Breast epithelium (tissue), 4 donors: Measurements from ENCODE around the gene COG1. TPM values are rescaled to one million over a fixed set of nuclear protein-coding genes. Genes with fewer than 3 reads are reported as not detected.

ENCODE experiments used
- DNase-seq, 2 donors: peaks; one replicate each; pipeline ENCODE4 v3.0.0-alpha.2; 2019; ENCODE audit warnings: low spot score in 2 of 2
- H3K27ac ChIP-seq, 2 donors: fragments of 200-600 bp; sonication (generic) in 1 of 2; one replicate each; pipeline ENCODE4 v1.5.1; 2016 to 2019; ENCODE audit warnings: mild to moderate bottlenecking in 1 of 2
- H3K27me3 ChIP-seq, 2 donors: fragments of 200-600 bp; sonication (generic) in 1 of 2; one replicate each; pipeline versions ENCODE4 v1.5.1 to v1.6.0; 2017 to 2019; ENCODE audit warnings: control low read depth in 1 of 2, mild to moderate bottlenecking in 1 of 2
- H3K36me3 ChIP-seq: fragments of 200-600 bp; one replicate; pipeline ENCODE4 v1.5.1; 2019
- H3K4me1 ChIP-seq, 2 donors: fragments of 200-600 bp; sonication (generic); one replicate each; pipeline ENCODE4 v1.5.1; 2016 to 2019; ENCODE audit warnings: control low read depth in 1 of 2
- H3K4me3 ChIP-seq, 3 donors: fragments of 200-600 bp; sonication (generic); 1 replicate in 2 of 3; 2 replicates in 1 of 3; pipeline ENCODE4 v1.5.1; 2016 to 2019; ENCODE audit warnings: mild to moderate bottlenecking in 3 of 3, moderate library complexity in 2 of 3
- H3K9me3 ChIP-seq, 2 donors: fragments of 200-600 bp; sonication (generic) in 1 of 2; one replicate each; pipeline ENCODE4 v1.5.1; 2016 to 2019; ENCODE audit warnings: control low read depth in 1 of 2
- CTCF ChIP-seq, 3 donors: fragments of 450-650 bp; IDR thresholded peaks; one replicate each; pipeline ENCODE4 v1.5.1; 2016 to 2017; ENCODE audit warnings: antibody characterized with exemption in 3 of 3, mild to moderate bottlenecking in 3 of 3, moderate library complexity in 3 of 3
- POLR2A ChIP-seq: fragments of 450-650 bp; IDR thresholded peaks from one replicate; pipeline ENCODE4 v1.6.1; 2016; ENCODE audit warnings: antibody characterized with exemption, mild to moderate bottlenecking, moderate library complexity
- POLR2AphosphoS5 ChIP-seq, 3 donors: sonication (generic); formaldehyde crosslinking; IDR thresholded peaks; one replicate each; pipeline ENCODE4 v1.6.1; 2017; ENCODE audit warnings: antibody characterized with exemption in 3 of 3
- intact Hi-C: fragments of 100-400 bp; cut with DNase I; formaldehyde crosslinking; loops from one replicate; pipeline ENCODE4 v1.15.1; 2023; ENCODE audit warnings: low total_unique reads
- total RNA-seq, 3 donors: library from RNA; depleted of rRNA; stranded (reverse); fragments of >200 nt; gene quantifications; one replicate each; pipeline ENCODE4 v1.1.0, GENCODE V29; 2016

The COG1 gene
- total RNA-seq, 3 donors from 2014 or later = 22.9 to 40.3 (median 36.1) TPM

GRCh38 chr17:73250851-73251640, 58.2 kb downstream of the COG1 start:
- Histone ChIP-seq H3K27me3 (no peaks in the 10 kb centered on the region), H3K36me3 (no peaks in the 10 kb centered on the region), H3K9me3 (no peaks in the 10 kb centered on the region), H3K4me1 (no peaks in the 10 kb centered on the region), H3K27ac (no peak overlapping the region), H3K4me3 (no peak overlapping the region)
- intact Hi-C loops = no loop called here
- no peak for DNase-seq
- TF ChIP-seq POLR2A (no peak), CTCF (IDR thresholded peaks at IDR 0.05) (no peak), POLR2AphosphoS5 (IDR thresholded peaks at IDR 0.05) (no peak)

- no peak for TF ChIP-seq POLR2A
- TF ChIP-seq POLR2AphosphoS5 (IDR thresholded peaks at IDR 0.05) = no peak
- TF ChIP-seq CTCF (IDR thresholded peaks at IDR 0.05) = no peak
- Histone ChIP-seq H3K36me3 (no peaks in the 10 kb centered on the region), H3K4me3 (no peak overlapping the region), H3K9me3 (no peaks in the 10 kb centered on the region), H3K4me1 (no peaks in the 10 kb centered on the region), H3K27ac (no peak overlapping the region), H3K27me3 (no peaks in the 10 kb centered on the region)
- intact Hi-C loops = no loop called here
- no peak for DNase-seq
These were observed 59.0 kb downstream of the COG1 start for GRCh38 chr17:73251871-73252270.

- Histone ChIP-seq H3K4me1 (no peaks in the 10 kb centered on the region), H3K27ac (no peak overlapping the region)
These were observed 62.9 kb downstream of the COG1 start for GRCh38 chr17:73255671-73256181.

GRCh38 chr17:73256220-73256619, 63.4 kb downstream of the COG1 start:
- Histone ChIP-seq H3K36me3 (no peaks in the 10 kb centered on the region), H3K9me3 (no peaks in the 10 kb centered on the region), H3K27me3 (no peaks in the 10 kb centered on the region), H3K4me1 (no peaks in the 10 kb centered on the region), H3K4me3 (no peak overlapping the region), H3K27ac (no peak overlapping the region)
- no peak for DNase-seq
- intact Hi-C loops = no loop called here
- no peak for TF ChIP-seq POLR2A
- TF ChIP-seq POLR2AphosphoS5 (IDR thresholded peaks at IDR 0.05) = no peak
- TF ChIP-seq CTCF (IDR thresholded peaks at IDR 0.05) = no peak

More at GRCh38 chr17:73255671-73256181, 62.9 kb downstream of the COG1 start:
- H3K36me3 ChIP-seq = no peaks in the 10 kb centered on the region
- no peaks in the 10 kb centered on the region for H3K27me3 ChIP-seq
- H3K9me3 ChIP-seq = no peaks in the 10 kb centered on the region
- no peak for DNase-seq
- peak in 2 of 3 donors; percentile 12 to 49 for TF ChIP-seq POLR2AphosphoS5 (IDR thresholded peaks at IDR 0.05)
- TF ChIP-seq CTCF (IDR thresholded peaks at IDR 0.05) = peak; percentile 93 to 99 (median 98)
- TF ChIP-seq POLR2A = no peak
- no peak overlapping the region for H3K4me3 ChIP-seq
- intact Hi-C loops = loop anchor here (2.0 kb wide), 1 partner anchor 113 kb away; no protein-coding TSS in a partner anchor

GRCh38 chr17:73257516-73257915, 64.7 kb downstream of the COG1 start:
- Histone ChIP-seq H3K4me1 (peaks cover 0 to 4% of the 10 kb centered on the region in 2 donors), H3K9me3 (no peaks in the 10 kb centered on the region), H3K27me3 (no peaks in the 10 kb centered on the region), H3K36me3 (no peaks in the 10 kb centered on the region), H3K27ac (no peak overlapping the region), H3K4me3 (no peak overlapping the region)
- TF ChIP-seq POLR2A (no peak), CTCF (IDR thresholded peaks at IDR 0.05) (no peak), POLR2AphosphoS5 (IDR thresholded peaks at IDR 0.05) (no peak)
- DNase-seq = peak in 1 of 2 donors; percentile 71
- intact Hi-C loops = no loop called here
